GM19467 (cell line): ENCODE results near the gene SLC30A3.

Experiments used
- ATAC-seq: cut with Tn5 transposase; IDR thresholded peaks from one replicate; pipeline ENCODE4 v1.9.1; 2021; ENCODE audit warnings: mild to moderate bottlenecking, moderate library complexity; ENCODE audit not compliant: unreplicated experiment

SLC30A3 gene

GRCh38 chr2:27208486-27209050, 54.3 kb downstream of the SLC30A3 start:
- ATAC-seq = no peak

DNA sequence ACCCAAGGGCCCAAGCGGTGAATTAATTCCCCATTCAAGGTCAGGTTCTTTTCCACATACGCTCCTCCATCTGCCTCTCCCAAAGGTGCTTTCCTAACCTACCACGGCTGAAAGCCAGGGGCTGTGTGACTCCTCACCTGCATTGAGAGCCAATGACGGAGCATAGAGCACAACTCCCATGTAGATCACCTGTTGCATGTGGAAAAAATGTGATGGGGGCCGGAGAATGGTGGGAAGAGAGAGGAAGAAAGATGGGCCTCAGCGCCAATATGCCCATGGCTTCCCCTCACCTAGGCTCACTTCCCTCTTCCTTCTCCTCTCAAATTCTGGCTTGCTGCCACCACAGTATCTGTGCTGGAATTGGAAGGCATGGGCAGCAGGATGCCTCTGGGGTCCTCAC, 56.5 kb downstream of the SLC30A3 start:
- ATAC-seq = no peak

DNA sequence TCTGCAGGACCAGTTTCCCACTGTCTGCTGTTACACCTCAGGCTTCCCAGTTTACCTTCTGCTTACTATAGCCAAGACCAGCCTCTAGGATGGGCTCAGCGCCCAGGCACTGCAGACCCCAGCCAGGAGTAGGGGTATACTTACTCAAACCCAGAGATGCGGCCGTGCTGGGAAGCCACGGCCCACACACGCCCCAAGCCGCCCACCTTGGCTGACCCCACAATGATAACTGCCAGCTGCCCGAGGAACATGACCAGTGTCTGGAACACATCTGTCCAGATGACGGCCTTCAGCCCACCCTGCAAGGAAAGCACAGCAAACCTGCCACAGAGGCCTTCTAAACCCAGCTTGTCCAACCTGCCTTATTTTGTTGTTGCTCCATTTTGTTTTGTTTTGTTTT, 57.6 kb downstream of the SLC30A3 start:
- ATAC-seq = no peak

GRCh38 chr2:27204566-27204965, 58.3 kb downstream of the SLC30A3 start:
- ATAC-seq = no peak

GRCh38 chr2:27203741-27204140, 59.1 kb downstream of the SLC30A3 start:
- ATAC-seq = no peak
